ENCODE results near the gene SUN1. TPM values are rescaled to one million over a fixed set of nuclear protein-coding genes. Genes with fewer than 3 reads are reported as not detected.

Gene SUN1
- total and polyA plus RNA-seq, 2 experiments from 2014 or later: 63.3 to 145 TPM

- Mint-ChIP-seq H3K27me3 (ENCODE audit: insufficient read depth, low read depth, poor library complexity) (peaks cover 2% of the 10 kb centered on the region), H3K27ac (no peak overlapping the region), H3K36me3 (ENCODE audit: low read depth) (peaks cover 87% of the 10 kb centered on the region), H3K4me1 (no peaks in the 10 kb centered on the region), H3K9me3 (no peaks in the 10 kb centered on the region), H3K4me3 (no peak overlapping the region)
- H3K27me3 ChIP-seq (ENCODE audit: insufficient read depth): no peaks in the 10 kb centered on the region
- no peak overlapping the region for H2AFZ ChIP-seq
- ATAC-seq: no peak
- no peaks in the 10 kb centered on the region for H3K9me2 ChIP-seq (ENCODE audit: insufficient read depth)
- peaks cover 3% of the 10 kb centered on the region; the same call in 1 of the 2 replicates for H4K20me1 ChIP-seq (replicated peaks; ENCODE audit: insufficient read depth)
- no peaks in the 10 kb centered on the region for H3K4me1 ChIP-seq (ENCODE audit: insufficient read depth)
- DNase-seq (ENCODE audit: low spot score): no peak
- H3K36me3 ChIP-seq (ENCODE audit: insufficient read depth): peaks cover 34% of the 10 kb centered on the region; the same call in 1 of the 2 replicates
- H3F3A ChIP-seq (replicated peaks; ENCODE audit: low read depth): no peaks in the 10 kb centered on the region
- H3K4me2 ChIP-seq: no peak overlapping the region
- peaks cover 3% of the 10 kb centered on the region; the same call in 1 of the 2 replicates for H3K79me2 ChIP-seq (replicated peaks; ENCODE audit: insufficient read depth)
- no peak overlapping the region for H3K27ac ChIP-seq (ENCODE audit: low read depth)
- TF ChIP-seq CREB1 (CRISPR knock-in tag; IDR thresholded peaks at IDR 0.05; ENCODE audit: low read depth): no peak
- no peak overlapping the region for H3K4me3 ChIP-seq
Measured at GRCh38 chr7:862157-862556, 29.9 kb downstream of the SUN1 start.

DNA sequence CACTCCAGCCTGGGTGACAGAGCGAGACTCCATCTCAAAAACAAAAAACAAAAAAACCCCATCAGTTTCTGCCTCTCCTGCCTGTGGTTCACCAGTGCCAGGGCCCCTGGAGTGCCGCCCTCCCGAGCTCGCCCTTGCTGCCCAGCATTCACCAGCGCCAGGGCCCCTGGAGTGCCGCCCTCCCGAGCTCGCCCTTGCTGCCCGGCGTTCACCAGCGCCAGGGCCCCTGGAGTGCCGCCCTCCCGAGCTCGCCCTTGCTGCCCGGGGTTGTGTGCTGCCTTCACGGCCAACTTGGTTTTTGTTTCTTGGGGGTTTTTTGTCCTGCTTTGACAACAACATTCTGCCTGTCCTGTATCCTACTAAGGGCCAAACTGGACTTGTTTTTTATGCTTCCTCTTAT, 30.8 kb downstream of the SUN1 start:
- no peak overlapping the region for H3K4me3 Mint-ChIP-seq
- no peaks in the 10 kb centered on the region for H3F3A ChIP-seq (replicated peaks; ENCODE audit: low read depth)
- no peak for DNase-seq (ENCODE audit: low spot score)
- no peak overlapping the region for H3K4me2 ChIP-seq
- H3K27me3 ChIP-seq (ENCODE audit: insufficient read depth): no peaks in the 10 kb centered on the region
- H3K27ac Mint-ChIP-seq: no peak overlapping the region
- no peaks in the 10 kb centered on the region for H3K4me1 ChIP-seq (ENCODE audit: insufficient read depth)
- no peaks in the 10 kb centered on the region for H3K4me1 Mint-ChIP-seq
- peaks cover 34% of the 10 kb centered on the region; the same call in 1 of the 2 replicates for H3K36me3 ChIP-seq (ENCODE audit: insufficient read depth)
- no peak overlapping the region for H3K4me3 ChIP-seq
- peaks cover 3% of the 10 kb centered on the region; the same call in 1 of the 2 replicates for H4K20me1 ChIP-seq (replicated peaks; ENCODE audit: insufficient read depth)
- no peaks in the 10 kb centered on the region for H3K9me3 Mint-ChIP-seq
- H3K9me2 ChIP-seq (ENCODE audit: insufficient read depth): no peaks in the 10 kb centered on the region
- H2AFZ ChIP-seq: no peak overlapping the region
- H3K27ac ChIP-seq (ENCODE audit: low read depth): no peak overlapping the region
- ATAC-seq: no peak
- peaks cover 4% of the 10 kb centered on the region for H3K27me3 Mint-ChIP-seq (ENCODE audit: insufficient read depth, low read depth, poor library complexity)
- TF ChIP-seq ZNF331 (CRISPR knock-in tag; IDR thresholded peaks at IDR 0.05; ENCODE audit: low read depth): no peak
- no peak for TF ChIP-seq JUNB (IDR thresholded peaks at IDR 0.05; ENCODE audit: unreplicated experiment)
- no peak for TF ChIP-seq ZNF114 (CRISPR knock-in tag; IDR thresholded peaks at IDR 0.05)
- TF ChIP-seq POLR2AphosphoS5 (IDR thresholded peaks at IDR 0.05; ENCODE audit: low read depth): no peak
- TF ChIP-seq EZH2 (IDR thresholded peaks at IDR 0.05; ENCODE audit: low read depth, unreplicated experiment): no peak
- no peak for TF ChIP-seq ETS1 (IDR thresholded peaks at IDR 0.05)
- no peak for TF ChIP-seq ZNF462 (CRISPR knock-in tag; IDR thresholded peaks at IDR 0.05)
- no peak for TF ChIP-seq STAT1 (IDR thresholded peaks at IDR 0.05; ENCODE audit: unreplicated experiment)
- TF ChIP-seq EZH2phosphoT487 (IDR thresholded peaks at IDR 0.05; ENCODE audit: unreplicated experiment): no peak
- peaks cover 9% of the 10 kb centered on the region; the same call in 1 of the 2 replicates for H3K79me2 ChIP-seq (replicated peaks; ENCODE audit: insufficient read depth)
- H3K36me3 Mint-ChIP-seq (ENCODE audit: low read depth): peaks cover 89% of the 10 kb centered on the region

Data from GM23338 (cell line).